ENCODE results near the gene CFHR2.

The CFHR2 gene

GRCh38 chr1:197008861-197009260, 65.3 kb downstream of the CFHR2 start:
- no peak for DNase-seq
